RWPE2 (cell line): ENCODE data around the gene PTH2.

Experiments
- ATAC-seq: fragments of 200-7000 bp; cut with Tn5 transposase; 3 replicates; pipeline ENCODE4 v1.9.1; 2021; ENCODE audit warnings: low read depth
- DNase-seq: peaks from one replicate; pipeline ENCODE4 v3.0.0-alpha.2; 2020; ENCODE audit warnings: low spot score
- H3K27ac ChIP-seq: fragments of 450-650 bp; 2 replicates; pipeline ENCODE4 v1.5.1; 2017; ENCODE audit warnings: mild to moderate bottlenecking; ENCODE audit not compliant: poor library complexity, severe bottlenecking
- H3K27me3 ChIP-seq: fragments of 250-450 bp; sonication (Bioruptor Pico); 2 replicates; pipeline ENCODE4 v1.5.1; 2021; ENCODE audit warnings: mild to moderate bottlenecking, moderate library complexity; ENCODE audit not compliant: insufficient read depth, poor library complexity, severe bottlenecking
- H3K36me3 ChIP-seq: fragments of 250-450 bp; sonication (Bioruptor Pico); 2 replicates; pipeline ENCODE4 v1.5.1; 2020; ENCODE audit warnings: low read depth, mild to moderate bottlenecking, moderate library complexity
- H3K4me1 ChIP-seq: fragments of 250-450 bp; sonication (Bioruptor Pico); 2 replicates; pipeline ENCODE4 v1.5.1; 2021; ENCODE audit warnings: mild to moderate bottlenecking, moderate library complexity; ENCODE audit not compliant: insufficient read depth, poor library complexity, severe bottlenecking
- H3K4me3 ChIP-seq: fragments of 250-450 bp; sonication (Bioruptor Pico); 2 replicates; pipeline ENCODE4 v1.5.1; 2021; ENCODE audit warnings: mild to moderate bottlenecking, moderate library complexity; ENCODE audit not compliant: severe bottlenecking
- H3K9me3 ChIP-seq: fragments of 250-450 bp; sonication (Bioruptor Pico); 2 replicates; pipeline ENCODE4 v1.5.1; 2021; ENCODE audit warnings: mild to moderate bottlenecking, moderate library complexity; ENCODE audit not compliant: severe bottlenecking
- CTCF ChIP-seq: fragments of 450-650 bp; IDR thresholded peaks from one replicate; pipeline ENCODE4 v1.5.1; 2017; ENCODE audit warnings: mild to moderate bottlenecking, moderate library complexity; ENCODE audit not compliant: poor library complexity, severe bottlenecking

The PTH2 gene

GRCh38 chr19:49411681-49412326 lies 11.4 kb downstream of the PTH2 start:
- no peaks in the 10 kb centered on the region for H3K36me3 ChIP-seq
- TF ChIP-seq CTCF, result no peak
- DNase-seq (no peak), ATAC-seq (no peak)
- H3K27me3 ChIP-seq, result no peaks in the 10 kb centered on the region
- H3K4me1 ChIP-seq, result no peaks in the 10 kb centered on the region
- no peaks in the 10 kb centered on the region for H3K9me3 ChIP-seq
- no peak overlapping the region for H3K27ac ChIP-seq
- H3K4me3 ChIP-seq, result no peak overlapping the region

- Histone ChIP-seq H3K4me3 (no peak overlapping the region), H3K36me3 (no peaks in the 10 kb centered on the region), H3K27ac (no peak overlapping the region), H3K27me3 (no peaks in the 10 kb centered on the region), H3K4me1 (no peaks in the 10 kb centered on the region), H3K9me3 (no peaks in the 10 kb centered on the region)
- ATAC-seq (no peak), DNase-seq (peak; percentile 36)
- no peak for TF ChIP-seq CTCF
Observed at GRCh38 chr19:49409441-49410029, 13.7 kb downstream of the PTH2 start.

- no peaks in the 10 kb centered on the region for H3K27me3 ChIP-seq
- TF ChIP-seq CTCF, result no peak
- no peaks in the 10 kb centered on the region for H3K9me3 ChIP-seq
- no peak overlapping the region for H3K4me3 ChIP-seq
- no peak for ATAC-seq
- peak; percentile 37 for DNase-seq
- no peaks in the 10 kb centered on the region for H3K4me1 ChIP-seq
- H3K36me3 ChIP-seq, result no peaks in the 10 kb centered on the region
- no peak overlapping the region for H3K27ac ChIP-seq
Observed at GRCh38 chr19:49408816-49409440, 14.3 kb downstream of the PTH2 start.

- Histone ChIP-seq H3K36me3 (no peaks in the 10 kb centered on the region), H3K27me3 (no peaks in the 10 kb centered on the region), H3K9me3 (no peaks in the 10 kb centered on the region), H3K4me3 (no peak overlapping the region), H3K4me1 (peaks cover 5% of the 10 kb centered on the region), H3K27ac (no peak overlapping the region)
- TF ChIP-seq CTCF, result no peak
- DNase-seq (no peak), ATAC-seq (no peak)
Observed at GRCh38 chr19:49407482-49408015, 15.7 kb downstream of the PTH2 start.
